ENCODE results near the gene KLHL29. TPM values are rescaled to one million over a fixed set of nuclear protein-coding genes. Genes with fewer than 3 reads are reported as not detected.

Gene KLHL29
- total RNA-seq, 1 donor from 2014 or later: 4.4 TPM

- Mint-ChIP-seq H3K9me3 (ENCODE audit: low read depth) (no peaks in the 10 kb centered on the region), H3K27me3 (peaks cover 46% of the 10 kb centered on the region), H3K4me1 (ENCODE audit: low read depth) (peaks cover 3% of the 10 kb centered on the region), H3K36me3 (ENCODE audit: insufficient read depth) (no peaks in the 10 kb centered on the region), H3K27ac (no peak overlapping the region), H3K4me3 (ENCODE audit: low read depth) (no peak overlapping the region)
- DNase-seq (ENCODE audit: low spot score, unreplicated experiment): no peak
- no peak for TF ChIP-seq CTCF (IDR thresholded peaks at IDR 0.05; ENCODE audit: unreplicated experiment)
Measured at GRCh38 chr2:23376972-23377371, 8.0 kb upstream of the KLHL29 start.

- Mint-ChIP-seq H3K27me3 (peaks cover 54% of the 10 kb centered on the region), H3K4me1 (ENCODE audit: low read depth) (peaks cover 3% of the 10 kb centered on the region), H3K9me3 (ENCODE audit: low read depth) (no peaks in the 10 kb centered on the region), H3K27ac (no peak overlapping the region), H3K4me3 (ENCODE audit: low read depth) (no peak overlapping the region), H3K36me3 (ENCODE audit: insufficient read depth) (no peaks in the 10 kb centered on the region)
- TF ChIP-seq CTCF (IDR thresholded peaks at IDR 0.05; ENCODE audit: unreplicated experiment): no peak
- DNase-seq (ENCODE audit: low spot score, unreplicated experiment): no peak
Measured at GRCh38 chr2:23377771-23378170, 7.2 kb upstream of the KLHL29 start.

GRCh38 chr2:23378496-23378895 lies 6.5 kb upstream of the KLHL29 start:
- Mint-ChIP-seq H3K4me3 (ENCODE audit: low read depth) (no peak overlapping the region), H3K27me3 (peaks cover 57% of the 10 kb centered on the region), H3K4me1 (ENCODE audit: low read depth) (peaks cover 3% of the 10 kb centered on the region), H3K9me3 (ENCODE audit: low read depth) (no peaks in the 10 kb centered on the region), H3K27ac (no peak overlapping the region), H3K36me3 (ENCODE audit: insufficient read depth) (no peaks in the 10 kb centered on the region)
- no peak for TF ChIP-seq CTCF (IDR thresholded peaks at IDR 0.05; ENCODE audit: unreplicated experiment)
- no peak for DNase-seq (ENCODE audit: low spot score, unreplicated experiment)

- Mint-ChIP-seq H3K36me3 (ENCODE audit: insufficient read depth) (no peaks in the 10 kb centered on the region), H3K27ac (no peak overlapping the region), H3K4me1 (ENCODE audit: low read depth) (peaks cover 4% of the 10 kb centered on the region), H3K27me3 (peaks cover 57% of the 10 kb centered on the region), H3K4me3 (ENCODE audit: low read depth) (no peak overlapping the region), H3K9me3 (ENCODE audit: low read depth) (no peaks in the 10 kb centered on the region)
- no peak for TF ChIP-seq CTCF (IDR thresholded peaks at IDR 0.05; ENCODE audit: unreplicated experiment)
- no peak for DNase-seq (ENCODE audit: low spot score, unreplicated experiment)
Measured at GRCh38 chr2:23379220-23379695, 5.7 kb upstream of the KLHL29 start.

GRCh38 chr2:23380562-23381065 lies 4.4 kb upstream of the KLHL29 start:
- Mint-ChIP-seq H3K4me3 (ENCODE audit: low read depth) (no peak overlapping the region), H3K4me1 (ENCODE audit: low read depth) (peaks cover 7% of the 10 kb centered on the region), H3K36me3 (ENCODE audit: insufficient read depth) (no peaks in the 10 kb centered on the region), H3K9me3 (ENCODE audit: low read depth) (no peaks in the 10 kb centered on the region), H3K27me3 (peaks cover 53% of the 10 kb centered on the region), H3K27ac (no peak overlapping the region)
- DNase-seq (ENCODE audit: low spot score, unreplicated experiment): no peak
- TF ChIP-seq CTCF (IDR thresholded peaks at IDR 0.05; ENCODE audit: unreplicated experiment): no peak

Data from progenitor cell of endocrine pancreas (in vitro differentiated cells).